HEK293T (cell line): ENCODE results near the gene UBASH3A.

ENCODE experiments used
- ARNT ChIP-seq: fragments of 450-650 bp; IDR thresholded peaks from 2 replicates; pipeline ENCODE4 v1.6.1; 2017; ENCODE audit warnings: mild to moderate bottlenecking
- FOXM1 ChIP-seq: fragments of 450-650 bp; IDR thresholded peaks from 2 replicates; pipeline ENCODE4 v1.6.1; 2017; ENCODE audit warnings: mild to moderate bottlenecking, borderline replicate concordance

- TF ChIP-seq ARNT (no peak), FOXM1 (no peak)
Observed at GRCh38 chr21:42471206-42471605, 67.5 kb downstream of the UBASH3A start.
